ENCODE results near the gene SCARB1. TPM values are rescaled to one million over a fixed set of nuclear protein-coding genes. Genes with fewer than 3 reads are reported as not detected.

SCARB1 gene
- total and polyA plus RNA-seq, 2 of the 13 experiments (the other 11 are each of a cell fraction or from before 2014, with no cell fraction given), result 63.4 to 160 TPM

DNA sequence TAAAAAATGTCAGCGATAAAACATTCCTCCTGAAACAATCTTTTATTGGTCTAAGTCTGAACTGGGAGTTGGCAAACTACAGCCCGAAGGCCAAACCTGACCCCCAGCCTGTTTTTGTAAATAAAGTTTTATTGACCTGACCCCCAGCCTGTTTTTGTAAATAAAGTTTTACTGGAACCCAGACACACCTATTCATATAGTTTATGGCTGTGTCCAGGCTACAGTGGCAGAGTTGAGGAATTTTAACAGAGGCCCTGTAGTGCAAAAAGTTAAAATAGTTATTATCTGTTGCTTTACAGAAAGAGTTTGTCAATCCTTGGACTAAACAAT is 12.1 kb upstream of the SCARB1 start (continued):
- TF ChIP-seq, protein P1, sequence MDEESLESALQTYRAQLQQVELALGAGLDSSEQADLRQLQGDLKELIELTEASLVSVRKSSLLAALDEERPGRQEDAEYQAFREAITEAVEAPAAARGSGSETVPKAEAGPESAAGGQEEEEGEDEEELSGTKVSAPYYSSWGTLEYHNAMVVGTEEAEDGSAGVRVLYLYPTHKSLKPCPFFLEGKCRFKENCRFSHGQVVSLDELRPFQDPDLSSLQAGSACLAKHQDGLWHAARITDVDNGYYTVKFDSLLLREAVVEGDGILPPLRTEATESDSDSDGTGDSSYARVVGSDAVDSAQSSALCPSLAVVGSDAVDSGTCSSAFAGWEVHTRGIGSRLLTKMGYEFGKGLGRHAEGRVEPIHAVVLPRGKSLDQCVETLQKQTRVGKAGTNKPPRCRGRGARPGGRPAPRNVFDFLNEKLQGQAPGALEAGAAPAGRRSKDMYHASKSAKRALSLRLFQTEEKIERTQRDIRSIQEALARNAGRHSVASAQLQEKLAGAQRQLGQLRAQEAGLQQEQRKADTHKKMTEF (CRISPR knock-in tag; IDR thresholded peaks at IDR 0.05), result 0 out of 2 replicates have a peak, but pooled peaks have one; percentile 17
- TF ChIP-seq PATZ1 (CRISPR knock-in tag; IDR thresholded peaks at IDR 0.05) (peak; percentile 84), KLF9 (CRISPR knock-in tag; IDR thresholded peaks at IDR 0.05; ENCODE audit: low read depth) (no peak), FOXK1 (CRISPR knock-in tag; IDR thresholded peaks at IDR 0.05; ENCODE audit: borderline replicate concordance, low read depth) (peak; percentile 27; the same call in 1 of the 2 replicates), PCBP2 (optimal IDR thresholded peaks at IDR 0.05; ENCODE audit: low read depth, low read length, poor library complexity, severe bottlenecking) (no peak), ZNF350 (CRISPR knock-in tag; IDR thresholded peaks at IDR 0.05; ENCODE audit: borderline replicate concordance, low read depth) (no peak), ZNF563 (CRISPR knock-in tag; IDR thresholded peaks at IDR 0.05) (no peak), MAFK (conservative IDR thresholded peaks at IDR 0.05 in 1 of 2, IDR thresholded peaks at IDR 0.05 in 1 of 2; ENCODE audit: low read length in 2 of 2) (no peak), HMG20A (CRISPR knock-in tag; IDR thresholded peaks at IDR 0.05; ENCODE audit: borderline replicate concordance) (no peak), ZNF136 (CRISPR knock-in tag; IDR thresholded peaks at IDR 0.05; ENCODE audit: low read depth) (no peak), ZNF180 (CRISPR knock-in tag; IDR thresholded peaks at IDR 0.05; ENCODE audit: borderline replicate concordance, low read depth) (no peak), PLSCR1 (CRISPR knock-in tag; IDR thresholded peaks at IDR 0.05; ENCODE audit: borderline replicate concordance) (no peak), ZSCAN29 (CRISPR knock-in tag; conservative IDR thresholded peaks at IDR 0.05) (no peak), ZFP62 (CRISPR knock-in tag; IDR thresholded peaks at IDR 0.05) (no peak), ETV6 (CRISPR knock-in tag; conservative IDR thresholded peaks at IDR 0.05) (no peak), FOXA3 (CRISPR knock-in tag; IDR thresholded peaks at IDR 0.05) (peak; percentile 79), POLR2AphosphoS2 (IDR thresholded peaks at IDR 0.05; ENCODE audit: low read depth, low read length) (no peak), NCOR1 (IDR thresholded peaks at IDR 0.05; ENCODE audit: borderline replicate concordance, low read length) (no peak), U2AF1 (optimal IDR thresholded peaks at IDR 0.05; ENCODE audit: low read depth, low read length) (no peak), ZNF276 (CRISPR knock-in tag; IDR thresholded peaks at IDR 0.05; ENCODE audit: low read depth) (no peak), ERF (CRISPR knock-in tag; IDR thresholded peaks at IDR 0.05) (no peak), ZNF468 (CRISPR knock-in tag; IDR thresholded peaks at IDR 0.05) (no peak), NCOA5 (CRISPR knock-in tag; IDR thresholded peaks at IDR 0.05) (no peak)
- TF ChIP-seq, protein P2, sequence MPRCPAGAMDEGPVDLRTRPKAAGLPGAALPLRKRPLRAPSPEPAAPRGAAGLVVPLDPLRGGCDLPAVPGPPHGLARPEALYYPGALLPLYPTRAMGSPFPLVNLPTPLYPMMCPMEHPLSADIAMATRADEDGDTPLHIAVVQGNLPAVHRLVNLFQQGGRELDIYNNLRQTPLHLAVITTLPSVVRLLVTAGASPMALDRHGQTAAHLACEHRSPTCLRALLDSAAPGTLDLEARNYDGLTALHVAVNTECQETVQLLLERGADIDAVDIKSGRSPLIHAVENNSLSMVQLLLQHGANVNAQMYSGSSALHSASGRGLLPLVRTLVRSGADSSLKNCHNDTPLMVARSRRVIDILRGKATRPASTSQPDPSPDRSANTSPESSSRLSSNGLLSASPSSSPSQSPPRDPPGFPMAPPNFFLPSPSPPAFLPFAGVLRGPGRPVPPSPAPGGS (CRISPR knock-in tag; IDR thresholded peaks at IDR 0.05), result no peak
- TF ChIP-seq, protein P3, sequence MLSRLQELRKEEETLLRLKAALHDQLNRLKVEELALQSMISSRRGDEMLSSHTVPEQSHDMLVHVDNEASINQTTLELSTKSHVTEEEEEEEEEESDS (CRISPR knock-in tag; IDR thresholded peaks at IDR 0.05; ENCODE audit: borderline replicate concordance), result no peak
